GM12878 (cell line): ENCODE data around the gene FSIP1. TPM values are rescaled to one million over a fixed set of nuclear protein-coding genes. Genes with fewer than 3 reads are reported as not detected.

Source experiments
- CHD1 ChIP-seq: IDR thresholded peaks from 2 replicates; pipeline ENCODE4 v1.6.1; 2012; ENCODE audit warnings: low read depth, low read length, improper control_type of control experiment
- FOS ChIP-seq: IDR thresholded peaks from 3 replicates; pipeline ENCODE4 v1.6.1; 2011; ENCODE audit warnings: borderline replicate concordance; ENCODE audit not compliant: insufficient read length; ENCODE audit errors: extremely low read depth
- KAT2A ChIP-seq: conservative IDR thresholded peaks from 2 replicates; pipeline ENCODE4 v1.6.1; 2011; ENCODE audit warnings: low read depth, low read length; ENCODE audit not compliant: control insufficient read depth
- KDM1A ChIP-seq: fragments of 200-600 bp; sonication (generic); IDR thresholded peaks from 2 replicates; pipeline ENCODE4 v1.6.1; 2016; ENCODE audit warnings: borderline replicate concordance
- MAX ChIP-seq: IDR thresholded peaks from 2 replicates; pipeline ENCODE4 v1.6.1; 2012; ENCODE audit warnings: low read depth, low read length, improper control_type of control experiment
- MTA3 ChIP-seq: IDR thresholded peaks from 2 replicates; pipeline ENCODE4 v1.6.1; 2012; ENCODE audit warnings: low read length, inconsistent platforms, borderline replicate concordance
- NFXL1 ChIP-seq: fragments of 450-650 bp; IDR thresholded peaks from 2 replicates; pipeline ENCODE4 v1.6.1; 2017; ENCODE audit warnings: antibody characterized with exemption, mild to moderate bottlenecking, borderline replicate concordance
- NFYA ChIP-seq: IDR thresholded peaks from 2 replicates; pipeline ENCODE4 v1.6.1; 2011; ENCODE audit warnings: low read depth, mild to moderate bottlenecking, low read length, improper control_type of control experiment, borderline replicate concordance
- POLR2AphosphoS2 ChIP-seq: IDR thresholded peaks from 2 replicates; pipeline ENCODE4 v1.6.1; 2011; ENCODE audit warnings: low read depth, mild to moderate bottlenecking, low read length, improper control_type of control experiment, moderate library complexity
- RBBP5 ChIP-seq: fragments of 200-600 bp; sonication (generic); conservative IDR thresholded peaks from 2 replicates; pipeline ENCODE4 v1.6.1; 2016
- USF1 ChIP-seq: IDR thresholded peaks from 2 replicates; pipeline ENCODE4 v1.6.1; 2011; ENCODE audit warnings: borderline replicate concordance, low read depth, mild to moderate bottlenecking, moderate library complexity, mixed read lengths, low read length; ENCODE audit not compliant: insufficient read depth; ENCODE audit errors: extremely low read length
- ZNF24 ChIP-seq: fragments of 450-650 bp; IDR thresholded peaks from 2 replicates; pipeline ENCODE4 v1.6.1; 2017; ENCODE audit warnings: antibody characterized with exemption, mild to moderate bottlenecking
- polyA plus RNA-seq, 11 experiments: library from polyadenylated mRNA; depleted of rRNA in 4 of 11; unstranded in 6 of 11; stranded (reverse) in 5 of 11; fragments of >200 nt; fragmentation: Nextera tagmentation in 4 of 11; fragmentation: Illumina TruSeq in 1 of 11; extraction: Ambion mirVana in 4 of 11; extraction: Trizol in 1 of 11; gene quantifications; 1 replicate in 1 of 11; 2 replicates in 10 of 11; pipeline versions ENCODE4 v1.2.1 to v1.2.3, GENCODE V29; 2011 to 2016; ENCODE audit warnings: inconsistent platforms in 2 of 11, missing spikeins in 2 of 11, low read depth in 1 of 11
- total RNA-seq, 4 experiments: library from RNA; depleted of rRNA in 3 of 4; stranded (reverse); fragments of >200 nt in 3 of 4; fragmentation: Illumina TruSeq in 1 of 4; extraction: Trizol in 1 of 4; gene quantifications; 2 replicates each; pipeline versions ENCODE4 v1.2.1 to v1.2.3, GENCODE V29; 2013 to 2021
- TF ChIP-seq, protein P1 (sequence below): fragments of 450-650 bp; formaldehyde crosslinking; IDR thresholded peaks from 2 replicates; pipeline ENCODE4 v1.4.0; 2020; ENCODE audit warnings: mild to moderate bottlenecking, moderate library complexity

FSIP1 gene
- total and polyA plus RNA-seq, 10 of the 15 experiments (the other 5 are each of a cell fraction or from before 2014, with no cell fraction given) = 0.15 to 0.67 (median 0.35) TPM

DNA sequence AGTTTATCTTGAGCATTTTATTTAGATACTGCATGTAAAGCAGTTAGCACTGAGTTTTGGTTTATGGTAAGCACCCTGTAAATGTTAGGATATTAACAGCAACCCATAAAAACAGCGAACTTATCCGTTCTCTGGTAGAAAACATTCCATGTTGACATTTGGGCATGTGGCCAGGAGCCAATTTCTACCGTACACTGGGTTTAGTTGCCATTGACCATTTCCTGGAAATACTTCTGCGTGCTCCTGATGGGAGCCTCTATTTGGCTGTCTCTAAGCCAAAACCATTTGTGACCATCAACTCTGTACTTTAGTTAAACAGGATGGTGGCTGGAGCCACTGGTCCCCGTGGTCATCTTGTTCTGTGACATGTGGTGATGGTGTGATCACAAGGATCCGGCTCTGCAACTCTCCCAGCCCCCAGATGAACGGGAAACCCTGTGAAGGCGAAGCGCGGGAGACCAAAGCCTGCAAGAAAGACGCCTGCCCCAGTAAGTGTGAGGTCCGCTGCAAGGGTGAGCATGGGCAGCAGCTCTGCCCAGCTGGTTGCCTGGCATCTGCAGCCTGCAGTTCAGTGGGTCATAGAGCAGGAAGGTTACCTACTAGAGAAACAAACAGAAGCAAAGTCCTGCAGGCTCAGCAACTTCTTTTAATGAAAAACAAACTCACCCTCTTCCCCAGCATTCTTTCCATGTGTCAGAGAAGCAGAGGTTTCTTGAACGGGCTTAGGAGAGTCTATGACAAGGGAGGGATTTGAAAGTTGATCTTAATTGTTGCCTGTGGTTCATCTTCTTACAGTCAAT is 194.7 kb downstream of the FSIP1 start (continued):
- TF ChIP-seq, protein P1, sequence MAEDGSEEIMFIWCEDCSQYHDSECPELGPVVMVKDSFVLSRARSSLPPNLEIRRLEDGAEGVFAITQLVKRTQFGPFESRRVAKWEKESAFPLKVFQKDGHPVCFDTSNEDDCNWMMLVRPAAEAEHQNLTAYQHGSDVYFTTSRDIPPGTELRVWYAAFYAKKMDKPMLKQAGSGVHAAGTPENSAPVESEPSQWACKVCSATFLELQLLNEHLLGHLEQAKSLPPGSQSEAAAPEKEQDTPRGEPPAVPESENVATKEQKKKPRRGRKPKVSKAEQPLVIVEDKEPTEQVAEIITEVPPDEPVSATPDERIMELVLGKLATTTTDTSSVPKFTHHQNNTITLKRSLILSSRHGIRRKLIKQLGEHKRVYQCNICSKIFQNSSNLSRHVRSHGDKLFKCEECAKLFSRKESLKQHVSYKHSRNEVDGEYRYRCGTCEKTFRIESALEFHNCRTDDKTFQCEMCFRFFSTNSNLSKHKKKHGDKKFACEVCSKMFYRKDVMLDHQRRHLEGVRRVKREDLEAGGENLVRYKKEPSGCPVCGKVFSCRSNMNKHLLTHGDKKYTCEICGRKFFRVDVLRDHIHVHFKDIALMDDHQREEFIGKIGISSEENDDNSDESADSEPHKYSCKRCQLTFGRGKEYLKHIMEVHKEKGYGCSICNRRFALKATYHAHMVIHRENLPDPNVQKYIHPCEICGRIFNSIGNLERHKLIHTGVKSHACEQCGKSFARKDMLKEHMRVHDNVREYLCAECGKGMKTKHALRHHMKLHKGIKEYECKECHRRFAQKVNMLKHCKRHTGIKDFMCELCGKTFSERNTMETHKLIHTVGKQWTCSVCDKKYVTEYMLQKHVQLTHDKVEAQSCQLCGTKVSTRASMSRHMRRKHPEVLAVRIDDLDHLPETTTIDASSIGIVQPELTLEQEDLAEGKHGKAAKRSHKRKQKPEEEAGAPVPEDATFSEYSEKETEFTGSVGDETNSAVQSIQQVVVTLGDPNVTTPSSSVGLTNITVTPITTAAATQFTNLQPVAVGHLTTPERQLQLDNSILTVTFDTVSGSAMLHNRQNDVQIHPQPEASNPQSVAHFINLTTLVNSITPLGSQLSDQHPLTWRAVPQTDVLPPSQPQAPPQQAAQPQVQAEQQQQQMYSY (CRISPR knock-in tag) = no peak
- TF ChIP-seq MTA3 = no peak
- TF ChIP-seq KDM1A = no peak
- no peak for TF ChIP-seq RBBP5
- no peak for TF ChIP-seq FOS
- no peak for TF ChIP-seq KAT2A
- TF ChIP-seq CHD1 = no peak
- TF ChIP-seq ZNF24 = no peak
- no peak for TF ChIP-seq MAX
- no peak for TF ChIP-seq POLR2AphosphoS2
- TF ChIP-seq USF1 = no peak
- no peak for TF ChIP-seq NFXL1
- no peak for TF ChIP-seq NFYA
- TF ChIP-seq, all 136 proteins: peak for 0
